ENCODE results near the gene EPB41.

GRCh38 chr1:28878796-28879195 lies 35.6 kb upstream of the EPB41 start:
- no peak for TF ChIP-seq EZH2 (IDR thresholded peaks at IDR 0.05; ENCODE audit: insufficient read depth, poor library complexity, severe bottlenecking)
- no peak for TF ChIP-seq EZH2phosphoT487 (IDR thresholded peaks at IDR 0.05; ENCODE audit: insufficient read depth, low read depth)

All from GM23248 (cell line).